ENCODE measurements around the gene AGAP1. TPM values are rescaled to one million over a fixed set of nuclear protein-coding genes. Genes with fewer than 3 reads are reported as not detected.

The AGAP1 gene
- total RNA-seq, 6 experiments from 2014 or later: 8.1 to 11.2 (median 9.8) TPM

GRCh38 chr2:236177604-236177966 is 683.7 kb downstream of the AGAP1 start:
- no peak for DNase-seq
- intact Hi-C loops (cut with DNase I): no loop called here
- H3K36me3 ChIP-seq: no peaks in the 10 kb centered on the region
- peak; percentile 55 to 70 (median 63) for ATAC-seq
- H3K27ac ChIP-seq: no peak overlapping the region
- H3K4me1 ChIP-seq: peaks cover 0 to 18% (median 0%) of the 10 kb centered on the region in 4 donors
- no peaks in the 10 kb centered on the region for H3K9me3 ChIP-seq
- no peak overlapping the region for H3K4me3 ChIP-seq
- H3K27me3 ChIP-seq: peaks cover 0 to 43% of the 10 kb centered on the region in 2 donors
- TF ChIP-seq CTCF (IDR thresholded peaks at IDR 0.05) (peak in 1 of 4 donors; percentile 18), POLR2A (IDR thresholded peaks at IDR 0.05) (no peak)
- WGBS (ENCODE audit: insufficient coverage, low coverage, low lambda C conversion rate, missing lambda C conversion rate): 19% methylated on average over 7 of the region's 20 CpGs

- TF ChIP-seq POLR2A (IDR thresholded peaks at IDR 0.05): no peak
- TF ChIP-seq CTCF (IDR thresholded peaks at IDR 0.05): peak; percentile 44 to 65 (median 57)
- DNase-seq (peak in 2 of 3 donors; percentile 61 to 67), ATAC-seq (peak; percentile 77 to 84 (median 79))
- WGBS (ENCODE audit: insufficient coverage, low coverage, low lambda C conversion rate, missing lambda C conversion rate): 7% methylated on average over 11 of the region's 65 CpGs
- Histone ChIP-seq H3K9me3 (no peaks in the 10 kb centered on the region), H3K36me3 (no peaks in the 10 kb centered on the region), H3K27ac (no peak overlapping the region), H3K27me3 (peaks cover 0 to 37% of the 10 kb centered on the region in 2 donors), H3K4me3 (peak overlapping the region in 1 of 3 donors; percentile 32), H3K4me1 (peaks cover 0 to 18% (median 0%) of the 10 kb centered on the region in 4 donors)
- intact Hi-C loops (cut with DNase I): no loop called here
These were observed 684.4 kb downstream of the AGAP1 start for GRCh38 chr2:236177967-236178889.

GRCh38 chr2:236178890-236179235 is 685.0 kb downstream of the AGAP1 start:
- no peak for TF ChIP-seq CTCF (IDR thresholded peaks at IDR 0.05)
- no peak for TF ChIP-seq POLR2A (IDR thresholded peaks at IDR 0.05)
- peaks cover 0 to 34% of the 10 kb centered on the region in 2 donors for H3K27me3 ChIP-seq
- intact Hi-C loops (cut with DNase I): no loop called here

GRCh38 chr2:236179236-236180075 is 685.6 kb downstream of the AGAP1 start:
- no peaks in the 10 kb centered on the region for H3K36me3 ChIP-seq
- 5% methylated on average over 38 of the region's 59 CpGs for WGBS (ENCODE audit: insufficient coverage, low coverage, low lambda C conversion rate, missing lambda C conversion rate)
- H3K27ac ChIP-seq: no peak overlapping the region
- no peak for DNase-seq
- intact Hi-C loops (cut with DNase I): loop anchor here (10.0 kb wide), 1 partner anchor 405 kb away; no protein-coding TSS in a partner anchor
- TF ChIP-seq CTCF (IDR thresholded peaks at IDR 0.05) (no peak), POLR2A (IDR thresholded peaks at IDR 0.05) (no peak)
- no peaks in the 10 kb centered on the region for H3K9me3 ChIP-seq
- no peak for ATAC-seq
- peaks cover 0 to 34% of the 10 kb centered on the region in 2 donors for H3K27me3 ChIP-seq
- H3K4me3 ChIP-seq: no peak overlapping the region
- H3K4me1 ChIP-seq: peaks cover 0 to 18% (median 0%) of the 10 kb centered on the region in 4 donors

More at GRCh38 chr2:236178890-236179235, 685.0 kb downstream of the AGAP1 start:
- 5% methylated on average over 6 of the region's 15 CpGs for WGBS (ENCODE audit: insufficient coverage, low coverage, low lambda C conversion rate, missing lambda C conversion rate)
- Histone ChIP-seq H3K27ac (no peak overlapping the region), H3K9me3 (no peaks in the 10 kb centered on the region), H3K4me1 (peaks cover 0 to 18% (median 0%) of the 10 kb centered on the region in 4 donors), H3K36me3 (no peaks in the 10 kb centered on the region), H3K4me3 (no peak overlapping the region)
- DNase-seq: no peak
- ATAC-seq: no peak

Measured in right lobe of liver (tissue), 6 donors.